MM.1S (cell line): ENCODE results near the gene DDAH1.

ENCODE experiments used
- DNase-seq: peaks from one replicate; pipeline ENCODE4 v3.0.0-alpha.2; 2015
- H2AFZ ChIP-seq: fragments of 300-600 bp; sonication (generic); 2 replicates; pipeline ENCODE4 v1.6.0; 2016; ENCODE audit warnings: antibody characterized with exemption, low read length
- H3F3A ChIP-seq: fragments of 300-600 bp; sonication (generic); 2 replicates; pipeline ENCODE4 v1.6.1; 2016; ENCODE audit warnings: mild to moderate bottlenecking, antibody characterized with exemption, low read length, moderate library complexity, mixed read lengths; ENCODE audit not compliant: insufficient read depth
- H3K27ac ChIP-seq: fragments of 300-600 bp; sonication (generic); 2 replicates; pipeline ENCODE4 v1.5.1; 2016; ENCODE audit warnings: mild to moderate bottlenecking, low read length
- H3K27me3 ChIP-seq: fragments of 300-600 bp; sonication (generic); replicated peaks from 2 replicates; pipeline ENCODE4 v1.6.0; 2016; ENCODE audit warnings: low read length; ENCODE audit not compliant: insufficient read depth
- H3K36me3 ChIP-seq: fragments of 300-600 bp; sonication (generic); replicated peaks from 2 replicates; pipeline ENCODE4 v1.6.1; 2016; ENCODE audit warnings: mild to moderate bottlenecking, low read length, mixed read lengths; ENCODE audit not compliant: insufficient read depth
- H3K4me1 ChIP-seq: fragments of 300-600 bp; sonication (generic); 2 replicates; pipeline ENCODE4 v1.6.1; 2016; ENCODE audit warnings: low read length, mixed read lengths
- H3K4me2 ChIP-seq: fragments of 300-600 bp; sonication (generic); 2 replicates; pipeline ENCODE4 v1.6.0; 2016; ENCODE audit warnings: low read depth, low read length
- H3K4me3 ChIP-seq: fragments of 300-600 bp; sonication (generic); 2 replicates; pipeline ENCODE4 v1.5.1; 2016; ENCODE audit warnings: low read length, mixed read lengths
- H3K79me2 ChIP-seq: fragments of 300-600 bp; sonication (generic); 2 replicates; pipeline ENCODE4 v1.6.1; 2016; ENCODE audit warnings: mixed run types, low read length, mixed read lengths
- H3K9ac ChIP-seq: fragments of 300-600 bp; sonication (generic); 2 replicates; pipeline ENCODE4 v1.6.1; 2016; ENCODE audit warnings: low read length, mixed read lengths
- H3K9me2 ChIP-seq: fragments of 300-600 bp; sonication (generic); replicated peaks from 2 replicates; pipeline ENCODE4 v1.6.1; 2016; ENCODE audit warnings: mild to moderate bottlenecking, low read length, mixed read lengths; ENCODE audit not compliant: insufficient read depth
- H3K9me3 ChIP-seq: fragments of 300-600 bp; sonication (generic); replicated peaks from 2 replicates; pipeline ENCODE4 v1.6.1; 2016; ENCODE audit warnings: mild to moderate bottlenecking, low read length, mixed read lengths; ENCODE audit not compliant: insufficient read depth
- H4K20me1 ChIP-seq: fragments of 300-600 bp; sonication (generic); 2 replicates; pipeline ENCODE4 v1.6.1; 2016; ENCODE audit warnings: mild to moderate bottlenecking, low read length, moderate library complexity, mixed read lengths; ENCODE audit not compliant: insufficient read depth
- EZH2 ChIP-seq: fragments of 300-600 bp; sonication (generic); optimal IDR thresholded peaks from 2 replicates; pipeline ENCODE3; 2017; ENCODE audit warnings: low read depth, mild to moderate bottlenecking, antibody characterized with exemption, low read length, mixed read lengths
- EZH2phosphoT487 ChIP-seq: fragments of 300-600 bp; sonication (generic); IDR thresholded peaks from 2 replicates; pipeline ENCODE4 v1.6.1; 2018; ENCODE audit warnings: antibody characterized with exemption, low read length
- TF ChIP-seq, protein P1 (sequence below): fragments of 300-600 bp; sonication (generic); IDR thresholded peaks from 2 replicates; pipeline ENCODE4 v1.5.1; 2016; ENCODE audit warnings: antibody characterized with exemption, low read length, mixed read lengths

DDAH1 gene

GRCh38 chr1:85343612-85344255, 121.2 kb downstream of the DDAH1 start:
- Histone ChIP-seq H3K9ac (no peak overlapping the region), H3K4me1 (no peaks in the 10 kb centered on the region), H4K20me1 (no peaks in the 10 kb centered on the region), H3K9me2 (no peaks in the 10 kb centered on the region), H3K27me3 (no peaks in the 10 kb centered on the region), H3F3A (no peaks in the 10 kb centered on the region), H3K27ac (no peak overlapping the region), H3K36me3 (no peaks in the 10 kb centered on the region), H3K9me3 (no peaks in the 10 kb centered on the region), H3K4me3 (no peak overlapping the region), H2AFZ (no peak overlapping the region), H3K4me2 (no peak overlapping the region), H3K79me2 (no peaks in the 10 kb centered on the region)
- DNase-seq, result no peak
- TF ChIP-seq, protein P1, sequence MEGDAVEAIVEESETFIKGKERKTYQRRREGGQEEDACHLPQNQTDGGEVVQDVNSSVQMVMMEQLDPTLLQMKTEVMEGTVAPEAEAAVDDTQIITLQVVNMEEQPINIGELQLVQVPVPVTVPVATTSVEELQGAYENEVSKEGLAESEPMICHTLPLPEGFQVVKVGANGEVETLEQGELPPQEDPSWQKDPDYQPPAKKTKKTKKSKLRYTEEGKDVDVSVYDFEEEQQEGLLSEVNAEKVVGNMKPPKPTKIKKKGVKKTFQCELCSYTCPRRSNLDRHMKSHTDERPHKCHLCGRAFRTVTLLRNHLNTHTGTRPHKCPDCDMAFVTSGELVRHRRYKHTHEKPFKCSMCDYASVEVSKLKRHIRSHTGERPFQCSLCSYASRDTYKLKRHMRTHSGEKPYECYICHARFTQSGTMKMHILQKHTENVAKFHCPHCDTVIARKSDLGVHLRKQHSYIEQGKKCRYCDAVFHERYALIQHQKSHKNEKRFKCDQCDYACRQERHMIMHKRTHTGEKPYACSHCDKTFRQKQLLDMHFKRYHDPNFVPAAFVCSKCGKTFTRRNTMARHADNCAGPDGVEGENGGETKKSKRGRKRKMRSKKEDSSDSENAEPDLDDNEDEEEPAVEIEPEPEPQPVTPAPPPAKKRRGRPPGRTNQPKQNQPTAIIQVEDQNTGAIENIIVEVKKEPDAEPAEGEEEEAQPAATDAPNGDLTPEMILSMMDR, result no peak
- TF ChIP-seq EZH2phosphoT487 (no peak), EZH2 (no peak)

GRCh38 chr1:85343213-85343611, 121.7 kb downstream of the DDAH1 start:
- no peak overlapping the region for H2AFZ ChIP-seq
- no peak overlapping the region for H3K4me3 ChIP-seq
- no peak overlapping the region for H3K27ac ChIP-seq
- no peaks in the 10 kb centered on the region for H4K20me1 ChIP-seq
- DNase-seq, result no peak
- H3K27me3 ChIP-seq, result no peaks in the 10 kb centered on the region
- H3K4me1 ChIP-seq, result no peaks in the 10 kb centered on the region
- no peaks in the 10 kb centered on the region for H3K36me3 ChIP-seq
- TF ChIP-seq EZH2, result no peak
- TF ChIP-seq EZH2phosphoT487, result no peak
- TF ChIP-seq, protein P1, result no peak
- H3K9ac ChIP-seq, result no peak overlapping the region
- no peaks in the 10 kb centered on the region for H3F3A ChIP-seq
- no peaks in the 10 kb centered on the region for H3K9me3 ChIP-seq
- no peaks in the 10 kb centered on the region for H3K79me2 ChIP-seq
- H3K9me2 ChIP-seq, result no peaks in the 10 kb centered on the region
- H3K4me2 ChIP-seq, result no peak overlapping the region

DNA sequence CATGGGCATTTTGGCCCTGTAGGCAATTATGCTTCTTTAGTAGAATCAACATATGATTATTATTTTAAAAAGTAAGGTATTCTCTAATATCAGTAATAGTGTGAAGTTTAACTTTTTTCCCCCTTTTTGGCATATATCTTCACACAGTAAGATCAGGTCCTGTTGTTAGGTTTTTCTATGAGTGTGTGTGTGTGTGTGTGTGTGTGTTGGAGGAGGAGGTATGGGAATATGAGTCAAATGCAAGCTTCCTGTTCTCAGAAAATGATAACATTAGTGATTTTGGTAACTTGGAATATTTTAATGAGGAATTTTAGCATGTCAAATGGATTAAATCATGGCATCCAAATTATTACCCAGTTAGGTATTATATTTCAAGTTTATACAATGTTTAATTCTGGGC, 122.8 kb downstream of the DDAH1 start:
- no peak for DNase-seq
- H3K4me2 ChIP-seq, result no peak overlapping the region
- H3K9ac ChIP-seq, result no peak overlapping the region
- no peaks in the 10 kb centered on the region for H3K79me2 ChIP-seq
- H2AFZ ChIP-seq, result no peak overlapping the region
- TF ChIP-seq, protein P1, result no peak
- TF ChIP-seq EZH2, result no peak
- TF ChIP-seq EZH2phosphoT487, result no peak
- H4K20me1 ChIP-seq, result no peaks in the 10 kb centered on the region
- no peaks in the 10 kb centered on the region for H3F3A ChIP-seq
- no peaks in the 10 kb centered on the region for H3K36me3 ChIP-seq
- no peaks in the 10 kb centered on the region for H3K9me2 ChIP-seq
- no peaks in the 10 kb centered on the region for H3K27me3 ChIP-seq
- no peaks in the 10 kb centered on the region for H3K9me3 ChIP-seq
- H3K27ac ChIP-seq, result no peak overlapping the region
- H3K4me1 ChIP-seq, result no peaks in the 10 kb centered on the region
- no peak overlapping the region for H3K4me3 ChIP-seq
